GM12873 (cell line): Measurements from ENCODE around the gene MYRF.

Experiments
- TF ChIP-seq, protein P1 (sequence below): IDR thresholded peaks from 2 replicates; pipeline ENCODE4 v1.5.1; 2012; ENCODE audit warnings: low read depth, mild to moderate bottlenecking, moderate library complexity, low read length, control low read depth; ENCODE audit not compliant: insufficient read depth; ENCODE audit errors: missing control alignments

The MYRF gene

DNA sequence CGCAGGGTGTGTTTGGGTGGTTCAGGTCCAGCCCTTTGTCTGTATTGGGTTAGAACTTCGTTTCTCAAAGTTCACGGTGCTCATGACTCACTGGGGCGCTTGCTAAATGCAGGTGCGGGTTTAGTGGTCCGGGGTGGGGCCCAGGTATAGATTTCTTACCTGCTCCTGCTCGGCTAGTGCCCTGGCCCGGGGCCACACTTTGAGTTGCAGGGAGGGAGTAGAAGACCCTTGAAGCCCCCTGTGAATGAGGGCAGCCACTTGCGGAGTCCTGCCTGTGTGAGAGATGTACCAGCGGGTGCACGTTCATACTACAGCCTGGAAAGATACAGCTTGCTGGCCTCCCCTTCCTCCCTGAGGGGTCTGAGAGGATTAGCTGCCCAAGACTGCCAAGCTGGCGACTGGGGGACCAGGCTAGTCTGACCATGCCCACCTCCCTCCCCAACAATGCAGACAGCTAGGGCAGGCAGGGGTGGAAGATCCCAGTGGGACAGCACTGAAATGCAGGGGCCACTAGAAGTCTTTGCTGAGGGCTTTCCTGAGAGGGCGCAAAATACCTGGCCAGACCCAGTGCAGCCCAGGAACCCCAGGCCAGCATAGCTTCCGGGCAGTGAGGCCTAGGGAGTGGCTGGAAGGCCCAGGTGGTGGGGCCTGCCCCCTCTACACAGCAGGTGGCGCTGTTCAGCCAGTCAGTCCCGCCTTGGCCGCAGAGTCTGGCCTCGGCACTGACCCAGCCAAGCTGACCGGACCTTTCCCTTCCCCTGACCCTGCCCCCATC, 5.1 kb upstream of the MYRF start:
- TF ChIP-seq, protein P1, sequence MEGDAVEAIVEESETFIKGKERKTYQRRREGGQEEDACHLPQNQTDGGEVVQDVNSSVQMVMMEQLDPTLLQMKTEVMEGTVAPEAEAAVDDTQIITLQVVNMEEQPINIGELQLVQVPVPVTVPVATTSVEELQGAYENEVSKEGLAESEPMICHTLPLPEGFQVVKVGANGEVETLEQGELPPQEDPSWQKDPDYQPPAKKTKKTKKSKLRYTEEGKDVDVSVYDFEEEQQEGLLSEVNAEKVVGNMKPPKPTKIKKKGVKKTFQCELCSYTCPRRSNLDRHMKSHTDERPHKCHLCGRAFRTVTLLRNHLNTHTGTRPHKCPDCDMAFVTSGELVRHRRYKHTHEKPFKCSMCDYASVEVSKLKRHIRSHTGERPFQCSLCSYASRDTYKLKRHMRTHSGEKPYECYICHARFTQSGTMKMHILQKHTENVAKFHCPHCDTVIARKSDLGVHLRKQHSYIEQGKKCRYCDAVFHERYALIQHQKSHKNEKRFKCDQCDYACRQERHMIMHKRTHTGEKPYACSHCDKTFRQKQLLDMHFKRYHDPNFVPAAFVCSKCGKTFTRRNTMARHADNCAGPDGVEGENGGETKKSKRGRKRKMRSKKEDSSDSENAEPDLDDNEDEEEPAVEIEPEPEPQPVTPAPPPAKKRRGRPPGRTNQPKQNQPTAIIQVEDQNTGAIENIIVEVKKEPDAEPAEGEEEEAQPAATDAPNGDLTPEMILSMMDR = peak; percentile 96

DNA sequence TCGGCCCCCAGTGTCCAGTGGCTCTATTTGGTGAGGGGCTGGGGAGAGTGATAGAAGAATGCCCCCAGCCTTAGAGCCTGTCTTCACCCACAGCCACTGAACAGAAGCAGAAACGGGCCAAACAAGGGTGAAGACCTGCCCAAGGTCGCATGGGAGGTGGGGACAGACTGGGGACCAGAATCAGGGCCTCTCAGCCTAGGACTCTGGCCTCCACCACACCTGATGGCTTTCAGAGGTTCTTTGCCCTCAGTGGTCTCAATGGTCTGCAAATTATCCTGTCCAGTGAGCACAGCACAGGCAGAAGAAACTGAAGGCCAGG, 4.5 kb upstream of the MYRF start:
- TF ChIP-seq, protein P1 = no peak

DNA sequence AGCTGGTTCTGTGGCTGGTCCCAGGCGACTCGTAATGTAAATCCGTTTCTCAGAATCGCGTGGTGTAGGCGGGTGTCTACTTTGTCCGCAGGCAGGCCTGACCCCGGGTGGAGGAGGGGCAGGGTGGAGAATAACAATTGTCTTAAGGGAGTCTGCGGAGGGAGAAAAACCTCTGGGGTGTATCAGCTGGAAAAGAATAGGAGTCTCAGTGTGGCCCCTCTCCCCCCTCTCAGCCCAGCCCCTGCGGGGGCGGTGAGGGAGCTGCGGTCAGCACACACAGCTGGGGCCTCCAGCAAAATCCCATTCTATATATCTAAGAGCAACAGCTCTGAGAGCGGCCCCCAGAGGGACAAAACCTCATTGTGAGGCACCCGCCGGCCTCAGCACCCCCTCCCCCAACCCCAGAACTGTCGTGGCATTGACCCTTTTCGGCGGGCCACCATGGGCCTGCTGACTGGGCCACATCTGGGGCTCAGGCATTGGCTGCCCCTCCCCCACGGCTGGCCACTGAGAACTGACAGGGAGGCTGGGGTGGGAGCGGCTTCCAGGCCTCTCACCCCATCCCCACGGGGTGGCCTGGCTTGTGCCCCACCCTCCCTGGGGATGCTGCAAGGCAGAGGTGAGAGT, 2.7 kb upstream of the MYRF start:
- TF ChIP-seq, protein P1 = no peak

DNA sequence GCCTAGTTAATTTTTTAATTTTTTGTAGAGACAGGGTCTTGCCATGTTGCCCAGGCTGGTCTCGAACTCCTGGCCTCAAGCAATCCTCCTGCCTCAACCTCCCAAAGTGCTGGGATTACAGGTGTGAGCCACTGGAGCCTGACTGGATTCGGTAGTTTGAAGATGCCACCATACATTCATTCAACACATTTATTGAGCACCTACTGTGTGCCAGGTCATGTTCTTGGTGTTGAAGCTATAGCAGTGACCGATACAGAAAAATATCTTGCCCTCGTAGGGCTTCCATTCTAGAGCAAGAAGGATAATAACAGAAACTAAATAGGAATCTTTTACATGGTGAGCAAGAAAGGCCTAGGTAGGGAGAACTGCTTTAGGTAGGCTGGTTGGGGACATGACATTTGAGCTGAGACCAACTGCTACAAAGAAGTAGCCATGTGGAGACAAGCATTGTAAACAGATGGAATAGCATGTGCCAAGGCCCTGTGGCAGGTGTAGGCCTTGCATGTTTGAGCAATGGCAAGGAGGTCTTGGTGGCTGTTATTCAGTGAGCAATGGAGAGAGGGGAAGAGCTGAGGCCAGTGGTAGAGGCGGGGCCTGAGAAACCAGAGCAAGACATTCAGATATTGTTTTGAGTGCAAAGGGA, 1.7 kb upstream of the MYRF start:
- TF ChIP-seq, protein P1 = no peak

DNA sequence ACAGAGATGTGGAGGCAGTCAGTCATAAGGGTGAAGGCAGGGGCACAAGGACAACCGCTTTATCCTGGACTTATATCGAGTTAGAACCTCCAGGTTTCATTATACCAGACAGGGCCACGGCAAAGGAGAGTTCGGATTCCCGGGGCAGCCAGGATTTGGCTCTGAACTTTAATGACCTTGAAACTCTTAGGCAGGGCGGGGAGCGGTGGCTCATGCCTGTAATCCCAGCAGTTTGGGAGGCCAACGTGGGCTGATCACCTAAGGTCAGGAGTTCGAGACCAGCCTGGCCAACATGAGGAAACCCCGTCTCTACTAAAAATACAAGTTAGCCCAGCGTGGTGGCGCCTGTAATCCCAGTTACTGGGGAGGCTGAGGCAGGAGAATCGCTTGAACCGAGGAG, 1.1 kb upstream of the MYRF start:
- TF ChIP-seq, protein P1 = no peak

DNA sequence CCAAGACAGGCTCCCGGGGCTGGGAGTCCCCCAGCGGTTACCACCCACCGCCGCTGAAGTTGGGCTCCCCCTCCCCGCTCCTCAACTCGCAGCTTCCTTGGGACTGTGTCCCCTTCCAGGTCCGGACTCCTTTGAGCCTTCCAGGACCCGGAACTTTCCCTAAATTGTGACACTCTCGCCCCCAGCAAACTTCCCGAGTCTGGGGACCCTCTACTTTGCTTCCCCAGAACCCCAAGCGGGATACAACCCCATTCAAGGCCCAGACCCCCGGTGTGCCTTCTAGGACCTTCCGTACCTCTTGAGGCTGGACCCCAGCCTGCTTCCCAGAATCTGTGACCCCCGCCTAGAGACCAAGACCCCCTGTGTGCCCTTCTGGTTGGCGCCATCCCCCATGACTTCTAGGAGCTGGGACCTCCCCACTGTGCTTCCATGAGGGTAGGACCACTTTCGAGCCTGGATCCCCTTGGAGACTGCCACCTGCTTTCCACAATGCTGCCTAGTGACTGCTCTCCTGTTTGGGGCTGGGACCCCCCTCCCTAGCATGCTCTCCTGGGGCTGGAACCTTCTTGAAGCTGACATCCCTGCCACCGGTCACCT, 587 bp downstream of the MYRF start:
- TF ChIP-seq, protein P1 = no peak

DNA sequence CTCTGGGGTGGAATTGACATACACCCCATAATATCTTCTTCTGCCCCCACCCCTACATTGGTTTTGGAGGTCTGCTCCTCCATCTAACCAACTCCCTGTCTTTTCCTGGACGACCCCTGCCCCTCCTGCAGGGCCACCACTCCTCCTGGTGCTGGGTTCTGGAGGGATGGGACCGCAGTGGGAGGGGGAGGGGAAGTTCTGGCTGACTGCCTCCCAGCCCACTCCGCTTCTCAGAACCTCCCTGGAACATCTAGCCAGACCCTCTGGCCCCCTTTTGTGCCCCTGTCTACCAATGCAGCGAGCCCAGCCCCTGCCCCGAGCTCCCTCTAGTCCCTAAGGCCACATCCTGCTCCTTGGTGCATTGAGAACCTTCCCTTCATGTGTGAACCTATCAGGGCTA, 1.2 kb downstream of the MYRF start:
- TF ChIP-seq, protein P1 = no peak
